Hepatocyte (in vitro differentiated cells): Measurements from ENCODE around the gene DOCK3. TPM values are rescaled to one million over a fixed set of nuclear protein-coding genes. Genes with fewer than 3 reads are reported as not detected.
"Not testable (repeated sequence)": the region's sequence is repeated elsewhere in the genome, so short reads cannot be mapped to it uniquely, and the experiment has no call there.

Experiments
- DNase-seq: peaks from one replicate; pipeline ENCODE4 v3.0.0-alpha.2; 2016; ENCODE audit warnings: low spot score
- H2AFZ ChIP-seq: fragments of 200-600 bp; sonication (generic); 2 replicates; pipeline ENCODE4 v1.6.0; 2016; ENCODE audit warnings: antibody characterized with exemption, mild to moderate bottlenecking
- H3K27ac ChIP-seq: fragments of 200-600 bp; sonication (generic); 2 replicates; pipeline ENCODE4 v1.5.1; 2016; ENCODE audit warnings: mild to moderate bottlenecking
- H3K27me3 ChIP-seq: fragments of 200-600 bp; sonication (generic); 2 replicates; pipeline ENCODE4 v1.6.1; 2016
- H3K36me3 ChIP-seq: fragments of 200-600 bp; sonication (generic); replicated peaks from 2 replicates; pipeline ENCODE4 v1.5.1; 2016; ENCODE audit warnings: low read depth; ENCODE audit not compliant: insufficient read depth
- H3K4me1 ChIP-seq: fragments of 200-600 bp; sonication (generic); 2 replicates; pipeline ENCODE4 v1.5.1; 2016; ENCODE audit warnings: mild to moderate bottlenecking, moderate library complexity; ENCODE audit not compliant: insufficient read depth
- H3K4me2 ChIP-seq: fragments of 200-600 bp; sonication (generic); 2 replicates; pipeline ENCODE4 v1.6.0; 2016
- H3K4me3 ChIP-seq: fragments of 200-600 bp; sonication (generic); 2 replicates; pipeline ENCODE4 v1.5.1; 2016; ENCODE audit warnings: mild to moderate bottlenecking
- H3K79me2 ChIP-seq: fragments of 200-600 bp; sonication (generic); 2 replicates; pipeline ENCODE4 v1.6.0; 2017; ENCODE audit warnings: mild to moderate bottlenecking
- H3K9me2 ChIP-seq: fragments of 200-600 bp; sonication (generic); replicated peaks from 2 replicates; pipeline ENCODE4 v1.6.0; 2017; ENCODE audit warnings: mild to moderate bottlenecking; ENCODE audit not compliant: insufficient read depth
- H3K9me3 ChIP-seq: fragments of 200-600 bp; sonication (generic); 2 replicates; pipeline ENCODE4 v1.5.1; 2016; ENCODE audit warnings: low read depth, mild to moderate bottlenecking
- H4K20me1 ChIP-seq: fragments of 200-600 bp; sonication (generic); 2 replicates; pipeline ENCODE4 v1.6.0; 2016; ENCODE audit warnings: mild to moderate bottlenecking; ENCODE audit not compliant: insufficient read depth, poor library complexity, severe bottlenecking
- EZH2 ChIP-seq: fragments of 200-600 bp; sonication (generic); IDR thresholded peaks from 2 replicates; pipeline ENCODE4 v1.6.1; 2016; ENCODE audit warnings: antibody characterized with exemption, mild to moderate bottlenecking, borderline replicate concordance
- EZH2phosphoT487 ChIP-seq: fragments of 200-600 bp; sonication (generic); IDR thresholded peaks from one replicate; pipeline ENCODE4 v1.6.1; 2018; ENCODE audit warnings: antibody characterized with exemption, mild to moderate bottlenecking, low read depth, moderate library complexity; ENCODE audit not compliant: unreplicated experiment, severe bottlenecking
- WGBS: methylation state at CpG from one replicate; pipeline ENCODE4 v1.1.6; 2016; ENCODE audit warnings: low lambda C conversion rate; ENCODE audit errors: missing lambda C conversion rate; 5-methylcytosine and 5-hydroxymethylcytosine counted together
- polyA plus RNA-seq: library from polyadenylated mRNA; unstranded; fragments of >200 nt; fragmentation: Nextera tagmentation; extraction: Ambion mirVana; gene quantifications from 2 replicates; pipeline ENCODE4 v1.2.1, GENCODE V29; 2016
- total RNA-seq: library from RNA; depleted of rRNA; stranded (reverse); fragments of >200 nt; gene quantifications from 2 replicates; pipeline ENCODE4 v1.2.3, GENCODE V29; 2014
- TF ChIP-seq, protein P1 (sequence below): fragments of 200-600 bp; sonication (generic); IDR thresholded peaks from 2 replicates; pipeline ENCODE4 v1.5.1; 2016; ENCODE audit warnings: antibody characterized with exemption, mild to moderate bottlenecking; ENCODE audit not compliant: poor library complexity

Gene DOCK3
- total and polyA plus RNA-seq, 2 experiments from 2014 or later = 0.77 to 1.6 TPM

DNA sequence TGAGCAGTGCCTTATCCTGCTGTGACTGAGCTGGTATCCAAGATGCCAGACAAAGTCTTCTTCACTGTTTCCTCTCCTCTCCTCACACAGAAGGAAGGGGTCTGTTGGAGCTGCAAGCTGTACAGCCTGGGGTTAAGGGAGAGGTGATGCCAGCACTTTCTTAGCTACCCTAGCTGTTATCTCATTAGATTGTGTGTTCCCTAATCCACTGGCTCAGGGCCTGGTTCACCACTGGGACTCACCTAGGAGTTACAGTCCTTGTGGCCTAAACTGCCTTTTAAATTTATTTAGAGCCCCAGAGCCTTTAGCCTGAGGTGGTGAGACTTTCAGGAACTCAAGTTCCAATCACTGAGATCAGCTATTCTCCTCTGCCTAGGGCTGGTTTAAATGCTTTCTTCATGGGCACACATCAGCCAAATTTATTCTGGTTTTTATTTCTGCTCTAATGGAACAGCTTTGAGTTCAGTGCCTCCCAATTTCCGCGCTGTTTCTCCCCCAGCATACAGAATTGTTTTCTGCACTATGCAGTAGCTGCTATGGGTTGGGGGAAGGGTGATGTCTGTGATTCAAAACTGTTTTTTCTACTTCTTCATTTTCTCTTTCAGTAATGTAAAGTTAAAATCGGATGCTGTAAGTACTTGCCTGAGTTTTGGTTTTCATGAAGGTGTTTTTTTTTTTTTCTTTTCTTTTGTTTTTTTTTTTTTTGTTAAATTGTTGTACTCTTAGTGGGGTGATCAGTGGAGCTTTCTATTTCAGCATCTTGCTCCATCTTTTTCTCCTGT is 198.8 kb downstream of the DOCK3 start:
- Histone ChIP-seq H2AFZ (no peak overlapping the region), H3K27me3 (no peaks in the 10 kb centered on the region), H3K4me3 (no peak overlapping the region), H3K9me3 (no peaks in the 10 kb centered on the region), H3K4me1 (no peaks in the 10 kb centered on the region), H3K36me3 (no peaks in the 10 kb centered on the region), H3K4me2 (no peak overlapping the region), H4K20me1 (no peaks in the 10 kb centered on the region), H3K27ac (no peak overlapping the region), H3K79me2 (no peaks in the 10 kb centered on the region), H3K9me2 (no peaks in the 10 kb centered on the region)
- TF ChIP-seq, protein P1, sequence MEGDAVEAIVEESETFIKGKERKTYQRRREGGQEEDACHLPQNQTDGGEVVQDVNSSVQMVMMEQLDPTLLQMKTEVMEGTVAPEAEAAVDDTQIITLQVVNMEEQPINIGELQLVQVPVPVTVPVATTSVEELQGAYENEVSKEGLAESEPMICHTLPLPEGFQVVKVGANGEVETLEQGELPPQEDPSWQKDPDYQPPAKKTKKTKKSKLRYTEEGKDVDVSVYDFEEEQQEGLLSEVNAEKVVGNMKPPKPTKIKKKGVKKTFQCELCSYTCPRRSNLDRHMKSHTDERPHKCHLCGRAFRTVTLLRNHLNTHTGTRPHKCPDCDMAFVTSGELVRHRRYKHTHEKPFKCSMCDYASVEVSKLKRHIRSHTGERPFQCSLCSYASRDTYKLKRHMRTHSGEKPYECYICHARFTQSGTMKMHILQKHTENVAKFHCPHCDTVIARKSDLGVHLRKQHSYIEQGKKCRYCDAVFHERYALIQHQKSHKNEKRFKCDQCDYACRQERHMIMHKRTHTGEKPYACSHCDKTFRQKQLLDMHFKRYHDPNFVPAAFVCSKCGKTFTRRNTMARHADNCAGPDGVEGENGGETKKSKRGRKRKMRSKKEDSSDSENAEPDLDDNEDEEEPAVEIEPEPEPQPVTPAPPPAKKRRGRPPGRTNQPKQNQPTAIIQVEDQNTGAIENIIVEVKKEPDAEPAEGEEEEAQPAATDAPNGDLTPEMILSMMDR = no peak
- TF ChIP-seq EZH2 (no peak), EZH2phosphoT487 (no peak)
- WGBS = 92% methylated on average over 3 of the region's 3 CpGs
- DNase-seq = no peak

DNA sequence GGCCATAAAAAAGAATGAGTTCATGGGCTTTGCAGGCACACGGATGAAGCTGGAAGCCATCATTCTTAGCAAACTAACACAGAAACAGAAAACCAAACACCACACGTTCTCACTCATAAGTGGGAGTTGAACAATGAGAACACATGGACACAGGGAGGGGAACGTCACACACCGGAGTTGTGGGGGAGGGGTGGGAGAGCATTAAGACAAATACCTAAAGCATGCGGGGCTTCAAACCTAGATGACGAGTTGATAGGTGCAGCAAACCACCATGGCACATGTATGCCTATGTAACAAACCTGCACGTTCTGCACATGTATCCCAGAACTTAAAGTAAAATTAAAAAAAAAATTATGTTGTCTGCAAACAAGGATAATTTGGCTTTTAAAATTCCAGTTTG is 200.1 kb downstream of the DOCK3 start:
- not testable (repeated sequence) for DNase-seq, H3K4me3 ChIP-seq, H3K27me3 ChIP-seq, H3K79me2 ChIP-seq, H3K36me3 ChIP-seq, H2AFZ ChIP-seq, H3K9me2 ChIP-seq, H3K4me1 ChIP-seq, H3K27ac ChIP-seq, H3K9me3 ChIP-seq, H3K4me2 ChIP-seq, H4K20me1 ChIP-seq
- WGBS = 61% methylated on average over 7 of the region's 7 CpGs

DNA sequence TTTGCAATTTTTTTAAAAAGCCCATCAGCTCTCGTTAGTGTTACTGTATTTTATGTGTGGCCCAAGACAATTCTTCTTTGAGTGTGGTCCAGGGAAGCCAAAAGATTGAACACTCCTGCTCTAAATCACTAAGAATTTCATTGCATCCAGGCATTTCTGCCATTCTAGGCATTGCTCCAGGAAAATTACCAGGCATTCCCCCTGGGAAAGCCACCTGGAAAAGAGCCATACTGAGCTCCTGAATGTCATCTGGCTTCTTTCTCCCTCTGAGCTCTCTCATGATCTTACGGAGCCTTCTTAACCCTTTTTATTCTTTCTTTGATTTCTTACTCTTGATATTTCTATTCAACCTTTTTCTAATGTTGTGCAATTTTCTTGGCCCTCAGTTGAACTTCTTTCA is 202.2 kb downstream of the DOCK3 start:
- no peaks in the 10 kb centered on the region for H3K79me2 ChIP-seq
- no peak overlapping the region for H3K4me3 ChIP-seq
- no peaks in the 10 kb centered on the region for H3K4me1 ChIP-seq
- no peaks in the 10 kb centered on the region for H3K36me3 ChIP-seq
- H2AFZ ChIP-seq = no peak overlapping the region
- H3K4me2 ChIP-seq = no peak overlapping the region
- no peak for TF ChIP-seq EZH2phosphoT487
- TF ChIP-seq EZH2 = no peak
- TF ChIP-seq, protein P1 = no peak
- no peaks in the 10 kb centered on the region for H3K27me3 ChIP-seq
- H3K27ac ChIP-seq = no peak overlapping the region
- no peaks in the 10 kb centered on the region for H3K9me2 ChIP-seq
- DNase-seq = no peak
- no peaks in the 10 kb centered on the region for H4K20me1 ChIP-seq
- no peaks in the 10 kb centered on the region for H3K9me3 ChIP-seq
- 83% methylated on average over 2 of the region's 2 CpGs for WGBS

DNA sequence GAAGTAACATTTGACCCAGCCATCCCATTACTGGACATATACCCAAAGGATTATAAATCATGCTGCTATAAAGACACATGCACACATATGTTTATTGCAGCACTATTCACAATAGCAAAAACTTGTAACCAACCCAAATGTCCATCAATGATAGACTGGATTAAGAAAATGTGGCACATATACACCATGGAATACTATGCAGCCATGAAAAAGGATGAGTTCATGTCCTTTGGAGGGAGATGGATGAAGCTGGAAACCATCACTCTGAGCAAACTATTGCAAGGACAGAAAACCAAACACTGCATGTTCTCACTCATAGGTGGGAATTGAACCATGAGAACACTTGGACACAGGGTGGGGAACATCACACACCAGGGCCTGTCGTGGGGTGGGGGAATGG is 208.0 kb downstream of the DOCK3 start:
- H3K36me3 ChIP-seq, H3K9me3 ChIP-seq, DNase-seq, H3K9me2 ChIP-seq, H2AFZ ChIP-seq, H4K20me1 ChIP-seq, H3K4me1 ChIP-seq, H3K4me2 ChIP-seq, H3K79me2 ChIP-seq, H3K27me3 ChIP-seq, H3K4me3 ChIP-seq, H3K27ac ChIP-seq: not testable (repeated sequence)
- 92% methylated on average over 1 of the region's 1 CpG for WGBS
